HG03354 (cell line): ENCODE measurements around the gene EML1.

Experiments used
- ATAC-seq: cut with Tn5 transposase; IDR thresholded peaks from one replicate; pipeline ENCODE4 v1.9.1; 2021; ENCODE audit warnings: mild to moderate bottlenecking; ENCODE audit not compliant: unreplicated experiment, poor library complexity, severe bottlenecking

Gene EML1

GRCh38 chr14:99775351-99775750, 17.9 kb upstream of the EML1 start:
- no peak for ATAC-seq

- no peak for ATAC-seq
Measured at GRCh38 chr14:99777951-99778350, 15.3 kb upstream of the EML1 start.

- no peak for ATAC-seq
Measured at GRCh38 chr14:99779751-99780150, 13.5 kb upstream of the EML1 start.

GRCh38 chr14:99780690-99781089, 12.5 kb upstream of the EML1 start:
- no peak for ATAC-seq

- no peak for ATAC-seq
Measured at GRCh38 chr14:99781091-99781490, 12.1 kb upstream of the EML1 start.

GRCh38 chr14:99781853-99782610, 11.2 kb upstream of the EML1 start:
- ATAC-seq: no peak

- no peak for ATAC-seq
Measured at GRCh38 chr14:99784508-99784907, 8.7 kb upstream of the EML1 start.

GRCh38 chr14:99785426-99785825, 7.8 kb upstream of the EML1 start:
- no peak for ATAC-seq

GRCh38 chr14:99786511-99786989, 6.7 kb upstream of the EML1 start:
- ATAC-seq: no peak

GRCh38 chr14:99788713-99789112, 4.5 kb upstream of the EML1 start:
- ATAC-seq: no peak

- no peak for ATAC-seq
Measured at GRCh38 chr14:99789581-99789980, 3.6 kb upstream of the EML1 start.

- ATAC-seq: no peak
Measured at GRCh38 chr14:99790201-99790977, 2.8 kb upstream of the EML1 start.

GRCh38 chr14:99790978-99791376, 2.2 kb upstream of the EML1 start:
- no peak for ATAC-seq

GRCh38 chr14:99791476-99792209, 1.6 kb upstream of the EML1 start:
- ATAC-seq: no peak

GRCh38 chr14:99792210-99792535, 1.0 kb upstream of the EML1 start:
- no peak for ATAC-seq

- ATAC-seq: peak; percentile 6
Measured at GRCh38 chr14:99792551-99793212, 531 bp upstream of the EML1 start.

- ATAC-seq: no peak
Measured at GRCh38 chr14:99794151-99794780, 1.1 kb downstream of the EML1 start.

- no peak for ATAC-seq
Measured at GRCh38 chr14:99795046-99795445, 1.8 kb downstream of the EML1 start.

- no peak for ATAC-seq
Measured at GRCh38 chr14:99797231-99797630, 4.0 kb downstream of the EML1 start.

- no peak for ATAC-seq
Measured at GRCh38 chr14:99800781-99801180, 7.6 kb downstream of the EML1 start.
